Measurements from ENCODE around the gene TMEM208. TPM values are rescaled to one million over a fixed set of nuclear protein-coding genes. Genes with fewer than 3 reads are reported as not detected.

The TMEM208 gene
- total and polyA plus RNA-seq, 2 of the 8 experiments (the other 6 are each of a cell fraction or from before 2014, with no cell fraction given), result 37.7 to 100.0 TPM

GRCh38 chr16:67215706-67216105 lies 11.2 kb upstream of the TMEM208 start (continued):
- no peak for TF ChIP-seq CHD7 (IDR thresholded peaks at IDR 0.05; ENCODE audit: insufficient replicate concordance, low read length)
- no peak for TF ChIP-seq RBBP5 (IDR thresholded peaks at IDR 0.05; ENCODE audit: borderline replicate concordance, low read depth, low read length)
- no peak for TF ChIP-seq CTBP2 (IDR thresholded peaks at IDR 0.05; ENCODE audit: borderline replicate concordance, insufficient read depth, insufficient read length, low read length)
- TF ChIP-seq TAF1 (IDR thresholded peaks at IDR 0.05; ENCODE audit: low read depth, low read length), result no peak
- no peak for TF ChIP-seq CHD1 (IDR thresholded peaks at IDR 0.05; ENCODE audit: low read depth, low read length)
- TF ChIP-seq EGR1 (IDR thresholded peaks at IDR 0.05; ENCODE audit: borderline replicate concordance, low read depth, low read length), result no peak
